K562 (cell line): Measurements from ENCODE around the gene CCK. TPM values are rescaled to one million over a fixed set of nuclear protein-coding genes. Genes with fewer than 3 reads are reported as not detected.

Experiments
- CHD2 ChIP-seq: IDR thresholded peaks from 2 replicates; pipeline ENCODE4 v1.6.1; 2011; ENCODE audit warnings: low read depth, low read length
- MBD1 ChIP-seq: fragments of 250-450 bp; sonication (Bioruptor Pico); IDR thresholded peaks from 2 replicates; pipeline ENCODE4 v1.8.0; 2022; ENCODE audit warnings: inconsistent platforms
- TEAD1 ChIP-seq, 2 experiments: fragments of 450-650 bp in 1 of 2; sonication (generic) in 1 of 2; formaldehyde crosslinking; IDR thresholded peaks; 2 replicates each; pipeline versions ENCODE4 v1.4.0 to v1.8.0; 2020 to 2022; ENCODE audit warnings: mild to moderate bottlenecking in 2 of 2, missing genetic modification reagents in 1 of 2
- ZNF175 ChIP-seq: fragments of 200-800 bp; sonication (Bioruptor generic); IDR thresholded peaks from 2 replicates; pipeline ENCODE4 v1.6.1; 2016; ENCODE audit warnings: low read depth, mild to moderate bottlenecking, missing genetic modification characterization, missing compliant biosample characterization
- polyA plus RNA-seq, 8 experiments: library from polyadenylated mRNA; depleted of rRNA in 4 of 8; stranded (reverse) in 5 of 8; unstranded in 3 of 8; fragments of >200 nt; fragmentation: Nextera tagmentation in 2 of 8; fragmentation: Illumina TruSeq in 1 of 8; extraction: Ambion mirVana in 2 of 8; extraction: Trizol in 1 of 8; gene quantifications; 2 replicates each; pipeline versions ENCODE4 v1.2.1 to v1.2.3, GENCODE V29; 2011 to 2014; ENCODE audit warnings: inconsistent platforms in 1 of 8, missing spikeins in 1 of 8
- total RNA-seq, 7 experiments: library from RNA; depleted of rRNA in 6 of 7; stranded (reverse); fragments of >200 nt in 6 of 7; fragmentation: Illumina TruSeq in 2 of 7; extraction: Trizol in 2 of 7; gene quantifications; 2 replicates each; pipeline versions ENCODE4 v1.2.1 to v1.2.3, GENCODE V29; 2011 to 2021; ENCODE audit warnings: low replicate concordance in 1 of 7
- TF ChIP-seq, protein P1 (sequence below): sonication (generic); formaldehyde crosslinking; IDR thresholded peaks from 2 replicates; pipeline ENCODE4 v1.8.1; 2022; ENCODE audit warnings: missing genetic modification reagents
- TF ChIP-seq, protein P2 (sequence below): sonication (generic); formaldehyde crosslinking; IDR thresholded peaks from 2 replicates; pipeline ENCODE4 v1.5.0; 2020; ENCODE audit warnings: missing genetic modification reagents

The CCK gene
- total and polyA plus RNA-seq, 9 of the 15 experiments (the other 6 are each of a cell fraction or from before 2014, with no cell fraction given): not detected

DNA sequence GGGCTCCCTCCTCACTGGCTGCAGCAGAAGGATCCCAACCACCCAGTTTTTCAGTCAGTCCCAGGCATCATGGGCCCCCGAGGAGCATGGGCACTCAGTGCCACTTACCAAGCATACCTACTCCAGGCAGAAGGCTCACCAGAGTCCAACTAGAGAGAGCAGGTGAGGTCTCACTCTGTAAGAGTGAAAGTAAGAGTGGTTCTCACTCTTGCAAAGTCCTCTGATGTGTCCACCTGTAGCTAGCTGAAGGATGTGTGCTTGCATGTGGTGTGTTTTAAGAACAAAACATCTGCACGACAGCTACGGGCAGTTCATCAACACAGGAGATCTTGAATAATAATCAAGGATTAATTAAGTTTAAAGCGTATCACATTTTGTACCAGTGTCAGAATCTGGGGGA lies 49.7 kb downstream of the CCK start (continued):
- TF ChIP-seq, protein P1, sequence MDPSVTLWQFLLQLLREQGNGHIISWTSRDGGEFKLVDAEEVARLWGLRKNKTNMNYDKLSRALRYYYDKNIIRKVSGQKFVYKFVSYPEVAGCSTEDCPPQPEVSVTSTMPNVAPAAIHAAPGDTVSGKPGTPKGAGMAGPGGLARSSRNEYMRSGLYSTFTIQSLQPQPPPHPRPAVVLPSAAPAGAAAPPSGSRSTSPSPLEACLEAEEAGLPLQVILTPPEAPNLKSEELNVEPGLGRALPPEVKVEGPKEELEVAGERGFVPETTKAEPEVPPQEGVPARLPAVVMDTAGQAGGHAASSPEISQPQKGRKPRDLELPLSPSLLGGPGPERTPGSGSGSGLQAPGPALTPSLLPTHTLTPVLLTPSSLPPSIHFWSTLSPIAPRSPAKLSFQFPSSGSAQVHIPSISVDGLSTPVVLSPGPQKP: no peak
- TF ChIP-seq TEAD1 (CRISPR knock-in tag; IDR thresholded peaks at IDR 0.05): no peak
- no peak for TF ChIP-seq MBD1 (CRISPR knock-in tag)
- no peak for TF ChIP-seq ZNF175 (CRISPR knock-in tag)
- no peak for TF ChIP-seq CHD2
- TF ChIP-seq, protein P2, sequence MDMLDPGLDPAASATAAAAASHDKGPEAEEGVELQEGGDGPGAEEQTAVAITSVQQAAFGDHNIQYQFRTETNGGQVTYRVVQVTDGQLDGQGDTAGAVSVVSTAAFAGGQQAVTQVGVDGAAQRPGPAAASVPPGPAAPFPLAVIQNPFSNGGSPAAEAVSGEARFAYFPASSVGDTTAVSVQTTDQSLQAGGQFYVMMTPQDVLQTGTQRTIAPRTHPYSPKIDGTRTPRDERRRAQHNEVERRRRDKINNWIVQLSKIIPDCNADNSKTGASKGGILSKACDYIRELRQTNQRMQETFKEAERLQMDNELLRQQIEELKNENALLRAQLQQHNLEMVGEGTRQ (CRISPR knock-in tag): no peak
